LNCAP (cell line): ENCODE measurements around the gene TFAP2B.
A peak's percentile ranks its signal among the peaks of the same experiment; 100 is the strongest.

Experiments used
- TF ChIP-seq, protein P1 (sequence below): fragments of 450-650 bp; IDR thresholded peaks from 2 replicates; pipeline ENCODE4 v1.5.1; 2017; ENCODE audit warnings: mild to moderate bottlenecking

TFAP2B gene

DNA sequence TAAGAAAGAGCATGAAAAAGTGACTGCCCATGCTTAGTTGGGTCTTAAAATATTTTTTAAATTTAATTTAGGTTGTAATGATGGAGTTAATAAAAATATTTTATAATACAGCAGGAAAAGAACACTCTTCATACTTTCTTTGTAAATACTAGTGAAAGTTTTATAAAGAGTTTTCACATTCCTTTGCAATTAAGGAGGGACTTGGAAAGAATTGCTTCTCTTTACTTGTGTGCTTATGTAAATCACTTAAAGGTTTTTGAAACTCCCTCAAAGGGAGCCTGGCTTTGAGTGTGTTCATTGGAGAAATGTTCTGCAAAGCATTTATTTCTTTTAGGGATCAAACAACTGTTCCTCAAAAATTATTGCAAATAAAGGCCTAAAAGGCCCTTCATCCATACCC lies 11.6 kb upstream of the TFAP2B start:
- TF ChIP-seq, protein P1, sequence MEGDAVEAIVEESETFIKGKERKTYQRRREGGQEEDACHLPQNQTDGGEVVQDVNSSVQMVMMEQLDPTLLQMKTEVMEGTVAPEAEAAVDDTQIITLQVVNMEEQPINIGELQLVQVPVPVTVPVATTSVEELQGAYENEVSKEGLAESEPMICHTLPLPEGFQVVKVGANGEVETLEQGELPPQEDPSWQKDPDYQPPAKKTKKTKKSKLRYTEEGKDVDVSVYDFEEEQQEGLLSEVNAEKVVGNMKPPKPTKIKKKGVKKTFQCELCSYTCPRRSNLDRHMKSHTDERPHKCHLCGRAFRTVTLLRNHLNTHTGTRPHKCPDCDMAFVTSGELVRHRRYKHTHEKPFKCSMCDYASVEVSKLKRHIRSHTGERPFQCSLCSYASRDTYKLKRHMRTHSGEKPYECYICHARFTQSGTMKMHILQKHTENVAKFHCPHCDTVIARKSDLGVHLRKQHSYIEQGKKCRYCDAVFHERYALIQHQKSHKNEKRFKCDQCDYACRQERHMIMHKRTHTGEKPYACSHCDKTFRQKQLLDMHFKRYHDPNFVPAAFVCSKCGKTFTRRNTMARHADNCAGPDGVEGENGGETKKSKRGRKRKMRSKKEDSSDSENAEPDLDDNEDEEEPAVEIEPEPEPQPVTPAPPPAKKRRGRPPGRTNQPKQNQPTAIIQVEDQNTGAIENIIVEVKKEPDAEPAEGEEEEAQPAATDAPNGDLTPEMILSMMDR = no peak

DNA sequence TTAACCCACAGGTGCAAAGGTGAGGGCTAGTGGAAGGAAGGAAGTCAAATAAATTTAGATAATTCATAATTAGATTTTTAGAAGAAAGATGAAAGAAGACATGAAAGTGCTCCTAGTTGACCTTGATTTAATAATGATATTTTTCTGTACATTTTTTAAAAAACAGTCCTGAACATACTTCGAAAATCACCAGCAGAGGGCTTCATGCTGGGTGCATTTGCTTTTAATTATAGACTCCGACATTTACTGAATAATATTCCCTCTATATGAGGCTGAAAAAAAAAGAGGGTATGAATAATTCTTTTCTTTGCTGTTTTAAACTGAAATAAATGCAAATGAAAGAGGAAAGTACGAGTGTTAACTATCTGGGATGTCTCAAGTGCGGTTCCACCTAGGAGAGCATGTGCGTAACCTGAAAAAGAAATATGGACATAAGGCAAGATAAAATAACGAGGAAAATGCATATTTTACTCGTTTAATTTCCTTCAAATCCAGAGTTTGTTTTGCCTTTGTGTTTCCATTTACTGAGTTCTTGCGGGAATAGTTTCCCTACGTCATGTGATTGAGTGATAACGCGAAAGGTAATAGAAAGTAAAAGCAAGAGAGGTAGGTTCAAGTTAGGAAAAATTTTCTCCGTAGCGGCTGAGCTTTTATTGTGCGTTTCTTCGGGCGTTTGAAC lies 3.1 kb upstream of the TFAP2B start:
- TF ChIP-seq, protein P1 = peak; percentile 59

- TF ChIP-seq, protein P1 = peak; percentile 48
These were observed 2.5 kb upstream of the TFAP2B start for GRCh38 chr6:50816115-50816675.

GRCh38 chr6:50816947-50817645 lies 1.6 kb upstream of the TFAP2B start:
- TF ChIP-seq, protein P1 = no peak

DNA sequence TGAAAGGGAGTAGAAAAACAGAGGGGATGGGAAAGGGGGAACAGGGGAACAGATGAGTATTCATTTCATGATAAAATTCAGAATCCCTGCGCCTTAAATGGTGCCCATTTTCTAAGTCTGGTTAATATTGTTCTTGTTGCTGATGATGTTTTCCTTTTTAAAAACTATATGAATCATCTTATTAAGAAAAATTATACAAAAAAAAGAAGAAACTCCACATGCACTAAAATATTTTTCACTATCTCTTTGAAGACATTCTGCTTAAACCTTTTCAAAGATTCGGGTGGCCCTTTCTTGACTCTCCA lies 1.1 kb upstream of the TFAP2B start:
- TF ChIP-seq, protein P1 = no peak

DNA sequence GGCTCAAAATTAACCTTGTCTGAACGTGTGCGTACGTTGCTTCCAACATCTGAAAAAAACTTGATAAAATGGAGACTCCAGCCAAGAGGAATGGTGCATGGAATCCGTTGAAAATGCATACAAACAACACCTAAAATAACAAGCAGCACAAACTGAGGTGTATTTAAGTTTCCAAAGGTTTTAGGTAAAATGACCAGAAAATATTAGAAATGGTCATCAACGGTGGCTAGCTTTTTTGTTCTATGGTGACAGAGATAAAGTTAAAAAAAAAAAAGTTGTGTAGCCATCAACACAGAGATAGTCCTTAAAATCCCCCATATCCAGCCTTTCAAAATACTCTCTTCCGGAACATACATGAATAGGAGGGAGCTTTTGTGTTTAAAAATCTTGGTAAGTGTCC lies 651 bp upstream of the TFAP2B start:
- TF ChIP-seq, protein P1 = no peak

DNA sequence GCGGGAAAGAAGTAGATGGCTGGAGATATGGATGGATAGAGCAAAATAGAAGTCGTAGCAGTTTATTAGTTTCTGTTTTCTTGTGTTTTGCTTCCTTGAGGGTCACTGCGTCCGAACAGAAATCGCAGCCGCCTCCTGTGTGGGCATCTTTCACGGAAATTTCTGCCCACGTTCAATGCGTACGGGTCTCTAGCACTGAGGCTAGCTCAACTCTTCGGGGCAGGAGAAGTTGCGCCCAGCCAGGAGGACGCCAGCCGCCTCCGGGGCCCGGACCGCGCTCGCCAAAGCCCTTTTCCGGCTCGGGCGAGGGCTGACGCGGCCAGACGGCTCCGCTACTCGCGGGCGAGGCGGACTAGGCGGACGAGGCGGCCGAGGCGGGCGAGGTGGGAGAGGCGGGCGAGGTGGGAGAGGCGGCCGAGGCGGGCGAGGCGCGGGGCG lies 814 bp downstream of the TFAP2B start:
- TF ChIP-seq, protein P1 = no peak
